PC-3 (cell line): Measurements from ENCODE around the gene MBD1. TPM values are rescaled to one million over a fixed set of nuclear protein-coding genes. Genes with fewer than 3 reads are reported as not detected.

ENCODE experiments used
- ATAC-seq: fragments of 200-7000 bp; cut with Tn5 transposase; 2 replicates; pipeline ENCODE4 v1.9.1; 2020; ENCODE audit warnings: mild to moderate bottlenecking, moderate library complexity
- BruUV-seq: library from RNA; stranded (reverse); fragments of 400-500 nt; replicated peaks from 2 replicates; lab custom pipeline; 2021; lab: Mats Ljungman, UMichigan
- CTCF ChIA-PET: fragments of 300-600 bp; sonication (Branson Sonifier 250); formaldehyde crosslinking; loops from one replicate; lab custom pipeline; 2022; ENCODE audit warnings: antibody characterized with exemption; lab: Charles Lee
- POLR2A ChIA-PET: fragments of 300-600 bp; sonication (Branson Sonifier 250); formaldehyde crosslinking; loops from one replicate; lab custom pipeline; 2022; ENCODE audit warnings: antibody characterized with exemption; ENCODE audit not compliant: unreplicated experiment; lab: Charles Lee
- DNase-seq: peaks from one replicate; pipeline ENCODE4 v3.0.0-alpha.2; 2015
- H2AFZ ChIP-seq: fragments of 300-600 bp; sonication (generic); 2 replicates; pipeline ENCODE4 v1.6.0; 2016; ENCODE audit warnings: antibody characterized with exemption, low read length
- H3F3A ChIP-seq: fragments of 300-600 bp; sonication (generic); one replicate; pipeline ENCODE4 v1.6.0; 2017; ENCODE audit warnings: antibody characterized with exemption, low read length, control low read depth, mild to moderate bottlenecking; ENCODE audit not compliant: unreplicated experiment
- H3K27ac ChIP-seq: fragments of 300-600 bp; sonication (generic); 2 replicates; pipeline ENCODE4 v1.5.1; 2016; ENCODE audit warnings: mild to moderate bottlenecking, low read length
- H3K27me3 ChIP-seq: fragments of 300-600 bp; sonication (generic); 2 replicates; pipeline ENCODE4 v1.6.1; 2016; ENCODE audit warnings: low read length, mixed read lengths
- H3K36me3 ChIP-seq: fragments of 300-600 bp; sonication (generic); 2 replicates; pipeline ENCODE4 v1.6.1; 2016; ENCODE audit warnings: low read depth, mixed run types, low read length, mixed read lengths
- H3K4me1 ChIP-seq: fragments of 300-600 bp; sonication (generic); 2 replicates; pipeline ENCODE4 v1.5.1; 2016; ENCODE audit warnings: low read length; ENCODE audit not compliant: insufficient read depth
- H3K4me2 ChIP-seq: fragments of 300-600 bp; sonication (generic); 2 replicates; pipeline ENCODE4 v1.6.0; 2016; ENCODE audit warnings: low read length
- H3K4me3 ChIP-seq: fragments of 300-600 bp; sonication (generic); 2 replicates; pipeline ENCODE4 v1.5.1; 2016; ENCODE audit warnings: mild to moderate bottlenecking, low read length, mixed read lengths
- H3K79me2 ChIP-seq: fragments of 300-600 bp; sonication (generic); 2 replicates; pipeline ENCODE4 v1.6.1; 2017; ENCODE audit warnings: low read length, mixed read lengths
- H3K9ac ChIP-seq: fragments of 300-600 bp; sonication (generic); 2 replicates; pipeline ENCODE4 v1.6.0; 2016; ENCODE audit warnings: mild to moderate bottlenecking, low read length
- H3K9me2 ChIP-seq: fragments of 300-600 bp; sonication (generic); replicated peaks from 2 replicates; pipeline ENCODE4 v1.6.1; 2016; ENCODE audit warnings: mixed run types, low read length, mixed read lengths
- H3K9me3 ChIP-seq: fragments of 300-600 bp; sonication (generic); 2 replicates; pipeline ENCODE4 v1.6.1; 2016; ENCODE audit warnings: low read length, mixed read lengths
- H4K20me1 ChIP-seq: fragments of 300-600 bp; sonication (generic); 2 replicates; pipeline ENCODE4 v1.6.1; 2016; ENCODE audit warnings: low read length, mixed read lengths
- CTCF ChIP-seq: fragments of 300-600 bp; sonication (generic); conservative IDR thresholded peaks from 2 replicates; pipeline ENCODE4 v1.5.1; 2017; ENCODE audit warnings: antibody characterized with exemption, low read depth, mild to moderate bottlenecking, low read length
- EZH2 ChIP-seq: fragments of 300-600 bp; sonication (generic); IDR thresholded peaks from one replicate; pipeline ENCODE4 v1.6.1; 2017; ENCODE audit warnings: antibody characterized with exemption, mild to moderate bottlenecking, low read length; ENCODE audit not compliant: unreplicated experiment
- EZH2phosphoT487 ChIP-seq: fragments of 300-600 bp; sonication (generic); IDR thresholded peaks from 2 replicates; pipeline ENCODE4 v1.6.1; 2018; ENCODE audit warnings: mild to moderate bottlenecking, antibody characterized with exemption, low read length, borderline replicate concordance
- intact Hi-C: fragments of 100-400 bp; cut with micrococcal nuclease; formaldehyde crosslinking; loops from 2 replicates; pipeline ENCODE4 v1.9.0; 2023
- total RNA-seq: library from RNA; depleted of rRNA; stranded (reverse); fragments of >200 nt; gene quantifications from 2 replicates; pipeline ENCODE4 v1.2.3, GENCODE V29; 2014

Gene MBD1
- total RNA-seq, 1 experiment from 2014 or later, result 30.2 TPM

GRCh38 chr18:50285071-50285470, 3.7 kb upstream of the MBD1 start:
- Histone ChIP-seq H3F3A (no peaks in the 10 kb centered on the region), H3K9ac (no peak overlapping the region), H3K4me1 (peaks cover 7% of the 10 kb centered on the region; the same call in 1 of the 2 replicates), H3K27me3 (no peaks in the 10 kb centered on the region), H3K36me3 (no peaks in the 10 kb centered on the region), H3K9me2 (no peaks in the 10 kb centered on the region), H4K20me1 (no peaks in the 10 kb centered on the region), H3K4me2 (no peak overlapping the region), H3K4me3 (no peak overlapping the region), H3K27ac (no peak overlapping the region), H3K79me2 (peaks cover 26% of the 10 kb centered on the region), H3K9me3 (no peaks in the 10 kb centered on the region), H2AFZ (no peak overlapping the region)
- DNase-seq, result no peak
- intact Hi-C loops, result loop anchor here (5.0 kb wide), 2 partner anchors 72 to 92 kb away; partner anchors contain the start of gene SKA1
- no peak for ATAC-seq
- ChIA-PET CTCF (no interaction called here), POLR2A (no interaction called here)
- TF ChIP-seq EZH2, result no peak
- TF ChIP-seq CTCF, result no peak
- no peak for TF ChIP-seq EZH2phosphoT487
- BruUV-seq, result no TSS peak

GRCh38 chr18:50284255-50284885, 3.0 kb upstream of the MBD1 start:
- Histone ChIP-seq H3K9me2 (no peaks in the 10 kb centered on the region), H3K36me3 (no peaks in the 10 kb centered on the region), H3K27ac (no peak overlapping the region), H3K4me2 (no peak overlapping the region), H3F3A (no peaks in the 10 kb centered on the region), H3K9ac (no peak overlapping the region), H3K79me2 (peaks cover 33% of the 10 kb centered on the region), H4K20me1 (no peaks in the 10 kb centered on the region), H3K27me3 (no peaks in the 10 kb centered on the region), H3K4me3 (no peak overlapping the region), H3K4me1 (peaks cover 14% of the 10 kb centered on the region; the same call in 1 of the 2 replicates), H2AFZ (no peak overlapping the region), H3K9me3 (no peaks in the 10 kb centered on the region)
- peak; percentile 6 for DNase-seq
- ATAC-seq, result no peak
- intact Hi-C loops, result no loop called here
- POLR2A ChIA-PET, result no interaction called here
- TF ChIP-seq EZH2 (no peak), CTCF (no peak), EZH2phosphoT487 (no peak)
- CTCF ChIA-PET, result no interaction called here
- no TSS peak for BruUV-seq

GRCh38 chr18:50283469-50284209, 2.3 kb upstream of the MBD1 start:
- TF ChIP-seq EZH2phosphoT487, result no peak
- Histone ChIP-seq H2AFZ (no peak overlapping the region), H3F3A (no peaks in the 10 kb centered on the region), H3K9me3 (no peaks in the 10 kb centered on the region), H4K20me1 (no peaks in the 10 kb centered on the region), H3K27ac (no peak overlapping the region), H3K9ac (no peak overlapping the region), H3K4me2 (no peak overlapping the region), H3K9me2 (no peaks in the 10 kb centered on the region), H3K4me3 (no peak overlapping the region), H3K79me2 (peaks cover 40% of the 10 kb centered on the region), H3K36me3 (no peaks in the 10 kb centered on the region), H3K4me1 (peaks cover 21% of the 10 kb centered on the region; the same call in 1 of the 2 replicates), H3K27me3 (no peaks in the 10 kb centered on the region)
- ChIA-PET CTCF (no interaction called here), POLR2A (no interaction called here)
- intact Hi-C loops, result no loop called here
- DNase-seq (no peak), ATAC-seq (no peak)
- BruUV-seq, result no TSS peak
